Inflammatory macrophage treated with lipopolysaccharide for 4 hours (primary cell): Measurements from ENCODE around the gene VN1R5.
"Not testable (repeated sequence)": the region's sequence is repeated elsewhere in the genome, so short reads cannot be mapped to it uniquely, and the experiment has no call there.

Experiments
- DNase-seq: peaks from one replicate; pipeline ENCODE4 v3.0.0-alpha.2; 2020

The VN1R5 gene

DNA sequence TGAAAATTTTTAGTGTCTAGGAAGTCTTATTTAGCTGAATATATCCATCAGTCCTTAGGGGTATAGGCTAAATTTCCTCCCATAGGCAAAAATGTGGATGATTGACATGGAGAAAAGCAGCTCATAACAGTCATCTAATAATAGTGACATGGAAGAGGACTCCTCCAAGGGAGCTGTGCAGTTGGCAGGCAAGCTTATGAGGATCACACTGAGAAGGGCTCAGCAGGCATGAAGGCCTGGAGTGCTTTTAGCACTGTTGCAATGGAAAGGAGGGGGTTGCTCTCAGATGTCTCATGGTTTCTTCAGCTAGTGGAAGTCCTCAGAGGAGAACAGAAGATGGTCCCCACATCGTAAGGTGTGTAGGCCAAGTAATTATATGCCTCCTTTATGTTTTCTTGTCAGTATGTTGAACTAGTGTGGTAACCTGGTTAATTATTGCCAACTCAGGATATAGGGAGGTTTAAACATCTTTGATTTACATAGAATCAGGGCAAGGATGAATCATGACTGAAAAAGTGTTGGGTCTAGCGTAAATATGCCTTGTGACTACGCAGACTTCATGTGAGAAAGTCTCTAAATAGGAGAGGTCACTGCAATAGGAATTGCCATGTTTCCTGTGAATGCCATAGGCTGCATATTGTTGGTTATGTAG is 18.9 kb downstream of the VN1R5 start:
- DNase-seq = no peak

DNA sequence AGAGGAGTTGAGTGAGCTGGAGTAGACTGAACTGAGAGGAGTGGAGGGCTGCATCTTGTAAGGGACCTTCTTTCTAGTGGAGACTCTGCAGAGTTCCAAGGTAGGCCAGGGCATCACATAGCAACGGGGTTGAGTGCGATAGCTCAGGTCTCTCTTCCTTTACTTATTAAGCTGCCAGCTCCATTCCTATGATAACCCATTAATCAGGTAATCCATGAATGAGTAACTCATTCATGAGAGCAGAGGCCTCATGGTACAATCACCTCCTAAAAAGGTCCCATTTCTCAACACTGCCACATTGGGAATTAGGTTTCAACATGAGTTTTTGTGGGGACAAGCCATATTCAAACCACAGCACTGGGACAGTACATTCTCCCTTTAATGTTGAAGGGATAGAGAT is 21.3 kb downstream of the VN1R5 start:
- DNase-seq = no peak

GRCh38 chr1:247281001-247281574 is 25.2 kb downstream of the VN1R5 start:
- DNase-seq = no peak

DNA sequence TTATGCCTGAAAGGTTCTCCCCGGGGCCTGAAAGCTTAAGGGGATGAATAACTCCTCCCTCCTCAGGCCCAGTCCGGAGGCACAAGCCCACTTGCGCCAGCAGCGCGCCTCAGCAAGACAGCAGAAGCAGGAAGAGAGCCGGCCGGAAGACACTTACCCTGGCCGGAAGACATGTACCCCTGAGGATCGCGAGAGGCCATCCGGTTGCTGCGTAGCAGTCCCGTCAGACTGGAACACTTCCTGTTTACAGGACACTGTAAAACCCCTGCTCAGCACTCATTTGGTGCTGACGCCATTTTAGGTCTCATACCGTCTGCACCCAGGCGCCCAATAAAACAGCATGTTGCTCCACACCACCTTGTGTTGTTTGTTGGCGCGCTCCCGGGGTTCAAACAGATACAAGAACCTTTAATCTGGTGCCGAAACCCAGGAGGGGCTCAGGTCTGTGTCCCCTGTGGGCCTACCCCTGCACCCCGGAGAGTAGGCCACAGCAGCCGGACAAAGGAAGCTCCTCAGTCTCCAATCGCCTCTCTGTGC is 30.3 kb downstream of the VN1R5 start:
- no peak for DNase-seq

- DNase-seq = no peak
Observed at GRCh38 chr1:247287460-247287859, 31.6 kb downstream of the VN1R5 start.

DNA sequence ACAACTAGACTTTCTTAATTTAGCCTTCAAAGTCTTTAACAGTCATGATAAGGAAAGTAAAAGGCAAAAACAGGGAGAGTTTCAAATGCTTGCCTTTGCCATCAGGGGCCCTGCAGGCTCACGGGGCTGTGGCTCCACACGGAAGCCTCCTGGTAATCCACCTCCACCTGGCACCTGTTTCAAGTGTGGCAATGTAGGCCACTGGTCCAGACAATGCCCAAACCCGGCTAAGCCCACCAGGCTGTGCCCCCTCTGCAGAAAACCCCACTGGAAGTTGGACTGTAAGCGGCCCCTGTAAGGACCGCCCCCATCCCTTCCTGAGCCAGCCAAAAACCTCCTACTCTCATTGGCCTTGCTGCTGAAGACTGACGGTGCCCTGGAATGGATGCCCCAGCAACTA is 32.5 kb downstream of the VN1R5 start:
- DNase-seq = no peak

- not testable (repeated sequence) for DNase-seq
Observed at GRCh38 chr1:247289274-247289892, 33.5 kb downstream of the VN1R5 start.

- no peak for DNase-seq
Observed at GRCh38 chr1:247290576-247290975, 34.7 kb downstream of the VN1R5 start.

DNA sequence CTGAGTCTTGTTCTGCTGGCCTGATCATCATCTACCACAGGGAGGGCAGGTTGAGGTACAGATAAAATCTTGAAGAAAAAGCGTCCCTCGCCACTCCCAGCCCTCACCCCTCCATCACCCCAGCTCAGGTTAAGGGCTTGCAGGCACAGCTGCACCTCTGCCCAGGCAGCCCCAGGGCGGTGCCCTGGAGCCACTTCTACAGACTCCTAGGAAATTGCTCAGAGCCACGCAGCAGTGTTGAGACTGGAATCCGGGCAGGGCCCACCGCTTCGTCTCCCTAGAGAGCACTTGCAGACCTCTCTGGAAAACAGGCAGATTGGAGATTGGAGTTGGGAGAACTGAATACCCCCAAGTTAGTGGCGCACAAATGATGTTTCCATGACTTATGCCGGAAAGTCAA is 35.3 kb downstream of the VN1R5 start:
- no peak for DNase-seq

GRCh38 chr1:247291833-247292561 is 36.1 kb downstream of the VN1R5 start:
- DNase-seq = no peak

DNA sequence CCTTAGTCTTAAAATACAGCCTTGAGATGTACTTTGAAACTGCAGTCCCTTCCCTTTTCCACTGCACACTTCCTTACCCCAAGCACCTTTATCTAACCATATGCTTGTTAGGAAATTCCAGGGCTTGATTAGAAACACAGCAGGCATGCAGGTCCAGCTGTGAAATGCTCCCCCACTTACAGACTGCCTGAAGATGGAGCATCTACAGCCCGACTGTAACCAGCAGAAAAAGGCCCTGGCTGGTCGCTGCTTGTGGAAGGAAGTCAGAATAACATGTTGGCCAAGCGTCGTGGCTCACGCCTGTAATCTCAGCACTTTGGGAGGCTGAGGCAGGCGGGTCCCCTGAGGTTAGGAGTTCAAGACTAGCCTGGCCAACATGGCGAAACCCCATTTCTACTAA is 37.2 kb downstream of the VN1R5 start:
- no peak for DNase-seq

- no peak for DNase-seq
Observed at GRCh38 chr1:247294282-247294681, 38.4 kb downstream of the VN1R5 start.

DNA sequence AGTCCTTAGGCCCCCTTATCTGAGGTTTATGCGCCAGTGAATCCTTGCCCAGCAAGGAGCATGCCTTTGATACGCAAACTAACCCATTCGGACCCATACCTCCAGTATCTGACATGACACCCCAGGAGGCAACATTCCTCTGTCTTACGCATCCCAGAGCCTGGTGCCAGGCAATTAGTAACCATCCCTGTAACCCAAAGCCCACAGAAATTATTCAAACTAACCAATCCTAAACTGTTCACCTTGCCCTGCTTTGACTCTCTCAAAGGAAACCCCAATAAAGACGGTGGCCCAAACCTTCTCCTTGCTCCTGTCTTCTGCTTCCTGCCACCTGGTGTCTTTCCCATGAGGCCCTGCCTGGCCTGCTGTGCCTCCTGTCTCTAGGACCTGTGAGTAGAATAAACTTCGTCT is 39.4 kb downstream of the VN1R5 start:
- DNase-seq = no peak

GRCh38 chr1:247295746-247296145 is 39.9 kb downstream of the VN1R5 start:
- DNase-seq = no peak

GRCh38 chr1:247296599-247297180 is 40.8 kb downstream of the VN1R5 start:
- DNase-seq = no peak

DNA sequence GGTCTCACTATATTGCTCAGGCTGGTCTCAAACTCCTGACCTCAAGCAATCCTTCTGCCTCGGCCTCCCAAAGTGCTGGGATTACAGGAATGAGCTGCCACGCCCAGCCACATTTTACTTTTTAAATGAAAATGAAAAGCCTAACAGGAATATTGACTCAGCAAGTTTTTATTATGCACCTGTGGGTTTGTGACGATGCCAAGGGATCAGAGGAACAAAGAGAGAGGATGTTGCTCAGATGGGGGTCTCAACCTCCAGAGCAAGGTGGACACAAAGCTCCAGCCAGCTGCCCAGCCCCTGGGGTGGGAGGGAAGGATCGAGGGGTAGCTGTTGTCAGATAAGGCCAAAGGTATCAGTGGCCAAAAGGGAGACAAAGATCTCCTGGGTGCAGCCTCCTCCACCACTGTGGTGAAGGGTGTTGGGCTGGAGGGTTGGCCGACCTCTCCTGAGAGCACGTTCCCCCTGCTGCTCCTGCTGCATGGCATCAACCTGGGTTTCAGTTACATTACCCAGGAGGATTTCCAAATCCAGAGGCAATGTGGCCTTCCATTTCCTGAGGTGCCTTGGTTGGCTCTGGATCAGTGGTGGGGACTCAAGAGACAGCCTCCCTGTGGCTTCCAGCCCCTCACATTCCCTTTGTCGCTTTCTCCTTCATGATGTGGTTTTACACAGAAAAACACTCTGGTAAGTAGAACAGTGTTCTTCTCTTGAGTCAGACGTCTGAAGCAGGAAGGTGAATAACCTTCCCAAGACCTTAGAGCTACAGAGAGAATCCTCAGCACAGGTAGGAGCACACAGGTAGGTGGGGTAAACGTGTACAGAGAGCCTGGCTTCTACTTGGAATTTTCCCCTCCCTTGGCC is 41.6 kb downstream of the VN1R5 start:
- no peak for DNase-seq

DNA sequence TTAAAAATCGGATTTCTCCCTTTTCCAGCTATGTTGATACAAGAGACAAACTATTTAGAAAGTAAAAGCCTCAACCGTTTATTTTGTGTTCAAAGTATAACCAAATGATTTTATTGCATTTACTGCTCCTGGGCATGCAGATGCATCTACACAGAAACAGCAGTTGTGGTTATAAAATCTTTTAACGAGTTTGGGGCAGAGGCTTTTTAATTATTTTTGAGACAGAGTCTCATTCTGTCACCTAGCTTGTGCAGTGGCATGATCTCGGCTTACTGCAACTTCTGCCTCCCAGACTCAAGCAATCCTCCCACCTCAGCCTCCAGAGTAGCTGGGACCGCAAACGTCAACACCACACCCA is 42.2 kb downstream of the VN1R5 start:
- no peak for DNase-seq

DNA sequence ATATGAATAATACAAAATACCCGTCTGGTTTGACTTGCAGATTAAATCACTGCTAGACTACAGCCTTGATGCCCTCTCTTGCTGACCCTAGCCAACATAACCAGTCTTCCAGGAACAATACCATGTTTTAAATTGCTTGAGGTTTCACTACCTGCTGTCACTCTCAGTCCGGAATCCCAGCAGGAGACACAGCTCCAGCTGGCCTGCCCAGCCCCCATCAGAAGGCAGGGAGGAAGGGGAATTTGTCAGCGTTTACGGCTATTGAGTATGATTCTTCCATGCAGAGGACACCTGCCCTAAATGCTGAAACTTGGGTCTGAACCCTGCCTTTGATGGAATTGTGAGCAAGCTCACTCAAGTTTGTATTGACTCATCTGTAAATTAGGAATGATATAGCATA is 42.8 kb downstream of the VN1R5 start:
- DNase-seq = no peak

DNA sequence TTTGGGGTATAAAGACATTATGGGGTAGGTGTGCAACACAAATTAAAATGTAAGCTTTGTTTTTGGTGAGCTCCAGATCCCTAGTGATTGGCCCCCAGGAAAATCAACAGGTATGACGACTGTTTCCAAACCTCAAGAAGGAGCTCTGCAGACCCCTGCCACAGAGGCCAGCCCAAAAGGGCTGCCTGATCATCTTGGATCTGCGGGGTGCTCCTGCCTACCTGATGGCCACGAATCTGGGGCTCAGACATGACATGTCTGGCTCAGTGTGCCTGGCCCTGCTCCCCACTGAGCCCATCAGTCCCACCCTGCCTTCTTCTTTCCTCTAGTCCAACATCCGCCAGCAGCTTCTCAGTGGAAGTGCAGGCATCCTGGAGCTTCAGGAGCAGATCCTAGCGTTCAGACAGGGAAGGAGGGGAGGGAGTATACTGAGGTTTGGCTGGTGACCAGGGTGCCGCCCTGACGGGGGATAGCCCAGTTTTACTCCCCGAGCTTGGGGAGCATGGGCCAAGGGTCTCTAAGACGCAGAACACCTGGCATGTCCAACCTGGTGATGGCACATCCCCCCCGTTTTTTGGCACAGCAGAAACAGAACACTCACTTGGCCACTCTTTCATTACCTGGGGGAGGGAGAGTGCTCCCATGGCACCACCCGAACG is 44.0 kb downstream of the VN1R5 start:
- no peak for DNase-seq

DNA sequence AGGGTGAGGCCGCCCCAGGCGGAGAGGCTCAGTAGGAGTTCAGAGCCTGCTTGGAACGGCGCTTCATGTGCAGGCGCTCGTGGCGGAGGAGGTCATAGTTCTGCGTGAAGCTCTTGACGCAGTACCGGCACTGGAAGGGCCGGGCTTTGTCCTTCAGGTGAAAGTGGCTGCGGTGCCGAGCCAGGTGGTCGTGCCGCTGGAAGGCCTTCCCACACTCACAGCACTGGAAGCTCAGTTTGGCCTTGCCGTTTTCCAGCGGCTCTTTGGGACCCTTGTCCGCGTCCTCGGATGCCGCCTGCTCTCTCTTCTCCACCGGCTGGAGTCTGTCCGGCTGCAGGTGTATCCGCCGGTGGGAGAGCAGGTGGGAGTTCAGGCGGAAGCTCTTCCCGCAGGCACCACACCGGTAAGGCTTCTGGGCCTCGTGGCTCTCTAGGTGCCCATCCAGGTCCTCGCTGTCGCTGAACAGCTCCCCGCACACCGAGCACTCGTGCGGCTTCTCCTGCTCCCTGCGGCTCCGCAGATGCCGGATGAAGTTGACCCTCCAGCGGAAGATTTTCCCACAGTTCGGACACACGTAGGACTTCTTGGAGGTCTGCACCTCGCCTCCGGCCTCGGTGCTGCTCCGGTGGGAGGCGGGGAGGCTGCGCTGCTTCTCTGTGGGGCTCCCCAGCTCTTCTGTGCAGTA is 44.8 kb downstream of the VN1R5 start:
- no peak for DNase-seq

- no peak for DNase-seq
Observed at GRCh38 chr1:247301176-247301540, 45.3 kb downstream of the VN1R5 start.
